Sigmoid colon (tissue), 7 donors: Measurements from ENCODE around the gene PREX1. TPM values are rescaled to one million over a fixed set of nuclear protein-coding genes. Genes with fewer than 3 reads are reported as not detected.

Source experiments
- DNase-seq: peaks from one replicate; pipeline ENCODE4 v3.0.0-alpha.2; 2019
- H3K27ac ChIP-seq, 4 donors: fragments of 200-600 bp; sonication (generic); one replicate each; pipeline ENCODE4 v1.5.1; 2016 to 2019; ENCODE audit warnings: mild to moderate bottlenecking in 1 of 4
- H3K27me3 ChIP-seq, 3 donors: fragments of 200-600 bp; sonication (generic); one replicate each; pipeline ENCODE4 v1.5.1; 2019; ENCODE audit warnings: mild to moderate bottlenecking in 1 of 3
- H3K36me3 ChIP-seq, 4 donors: fragments of 200-600 bp; sonication (generic); one replicate each; pipeline ENCODE4 v1.5.1; 2016 to 2019
- H3K4me1 ChIP-seq, 4 donors: fragments of 200-600 bp; sonication (generic); one replicate each; pipeline ENCODE4 v1.5.1; 2017 to 2019
- H3K4me3 ChIP-seq, 4 donors: fragments of 200-600 bp; sonication (generic); one replicate each; pipeline ENCODE4 v1.5.1; 2017 to 2019; ENCODE audit warnings: mild to moderate bottlenecking in 2 of 4, moderate library complexity in 1 of 4
- H3K9me3 ChIP-seq, 4 donors: fragments of 200-600 bp in 3 of 4; sonication (generic) in 3 of 4; one replicate each; pipeline versions ENCODE4 v1.5.1 to v1.6.1; 2013 to 2019
- CTCF ChIP-seq, 4 experiments: fragments of 450-650 bp in 3 of 4; fragments of 200-600 bp in 1 of 4; IDR thresholded peaks; one replicate each; pipeline ENCODE4 v1.5.1; 2016 to 2019; ENCODE audit warnings: antibody characterized with exemption in 4 of 4, mild to moderate bottlenecking in 3 of 4, moderate library complexity in 2 of 4
- EP300 ChIP-seq, 4 donors: sonication (generic); formaldehyde crosslinking; IDR thresholded peaks; one replicate each; pipeline ENCODE4 v1.6.1; 2017; ENCODE audit warnings: antibody characterized with exemption in 4 of 4
- POLR2A ChIP-seq, 2 donors: fragments of 450-650 bp; IDR thresholded peaks; one replicate each; pipeline ENCODE4 v1.6.1; 2016; ENCODE audit warnings: antibody characterized with exemption in 2 of 2, mild to moderate bottlenecking in 2 of 2, moderate library complexity in 2 of 2
- POLR2AphosphoS5 ChIP-seq, 4 donors: sonication (generic); formaldehyde crosslinking; IDR thresholded peaks; one replicate each; pipeline ENCODE4 v1.6.1; 2017; ENCODE audit warnings: antibody characterized with exemption in 4 of 4
- WGBS, 2 donors: extraction: QIAGEN DNeasy Blood & Tissue Kit; methylation state at CpG; one replicate each; pipeline ENCODE4 v1.1.7; 2013; 5-methylcytosine and 5-hydroxymethylcytosine counted together
- intact Hi-C: fragments of 100-400 bp; cut with DNase I; formaldehyde crosslinking; loops from one replicate; pipeline ENCODE4 v1.15.1; 2023
- polyA plus RNA-seq, 3 donors: library from polyadenylated mRNA; stranded (reverse); fragments of 200-250 nt; gene quantifications; one replicate each; pipeline ENCODE4 v1.2.3, GENCODE V29; 2013
- total RNA-seq, 4 donors: library from RNA; depleted of rRNA; stranded (reverse); fragments of >200 nt; gene quantifications; one replicate each; pipeline ENCODE4 v1.1.0, GENCODE V29; 2016
- donor health status: healthy with polysubstance abuse.
- donor health status: Bipolar disorder and iron deficiency.
- donor health status: healthy.

Gene PREX1
- total and polyA plus RNA-seq, 7 donors: 5.4 to 22.9 (median 15.5) TPM

GRCh38 chr20:48714764-48715163, 113.0 kb downstream of the PREX1 start:
- TF ChIP-seq POLR2AphosphoS5 (IDR thresholded peaks at IDR 0.05) (no peak), CTCF (IDR thresholded peaks at IDR 0.05) (no peak), EP300 (IDR thresholded peaks at IDR 0.05) (no peak), POLR2A (IDR thresholded peaks at IDR 0.05) (no peak)
- 96 to 97% methylated on average over 4 of the region's 4 CpGs for WGBS, 2 donors

GRCh38 chr20:48711696-48712464, 115.9 kb downstream of the PREX1 start:
- H3K4me1 ChIP-seq: peaks cover 0 to 3% (median 0%) of the 10 kb centered on the region in 4 donors
- H3K27me3 ChIP-seq: no peaks in the 10 kb centered on the region
- TF ChIP-seq POLR2A (IDR thresholded peaks at IDR 0.05) (no peak), EP300 (IDR thresholded peaks at IDR 0.05) (no peak), POLR2AphosphoS5 (IDR thresholded peaks at IDR 0.05) (no peak), CTCF (IDR thresholded peaks at IDR 0.05) (no peak)
- no peak overlapping the region for H3K4me3 ChIP-seq
- intact Hi-C loops: no loop called here
- H3K36me3 ChIP-seq: no peaks in the 10 kb centered on the region
- H3K27ac ChIP-seq: no peak overlapping the region
- no peaks in the 10 kb centered on the region for H3K9me3 ChIP-seq
- peak; percentile 27 for DNase-seq
- WGBS, 2 donors: 91 to 92% methylated on average over 10 of the region's 10 CpGs

More at GRCh38 chr20:48714764-48715163, 113.0 kb downstream of the PREX1 start:
- intact Hi-C loops: no loop called here
- Histone ChIP-seq H3K9me3 (peaks cover 0 to 3% (median 0%) of the 10 kb centered on the region in 4 donors), H3K27me3 (no peaks in the 10 kb centered on the region), H3K36me3 (no peaks in the 10 kb centered on the region), H3K4me1 (no peaks in the 10 kb centered on the region), H3K27ac (no peak overlapping the region), H3K4me3 (no peak overlapping the region)
- no peak for DNase-seq

- no peak for DNase-seq
- TF ChIP-seq CTCF (IDR thresholded peaks at IDR 0.05) (no peak), EP300 (IDR thresholded peaks at IDR 0.05) (no peak), POLR2AphosphoS5 (IDR thresholded peaks at IDR 0.05) (no peak), POLR2A (IDR thresholded peaks at IDR 0.05) (no peak)
- H3K9me3 ChIP-seq: no peaks in the 10 kb centered on the region
- WGBS, 2 donors: 76 to 92% methylated on average over 4 of the region's 4 CpGs
- peaks cover 0 to 5% (median 0%) of the 10 kb centered on the region in 4 donors for H3K4me1 ChIP-seq
- no peak overlapping the region for H3K4me3 ChIP-seq
- H3K27ac ChIP-seq: no peak overlapping the region
- intact Hi-C loops: no loop called here
- H3K36me3 ChIP-seq: no peaks in the 10 kb centered on the region
- H3K27me3 ChIP-seq: no peaks in the 10 kb centered on the region
Measured at GRCh38 chr20:48711044-48711428, 116.8 kb downstream of the PREX1 start.

- DNase-seq: peak; percentile 35
- H3K4me1 ChIP-seq: peaks cover 0 to 5% (median 0%) of the 10 kb centered on the region in 4 donors
- intact Hi-C loops: no loop called here
- no peaks in the 10 kb centered on the region for H3K36me3 ChIP-seq
- H3K27ac ChIP-seq: no peak overlapping the region
- WGBS, 2 donors: 91 to 95% methylated on average over 15 of the region's 15 CpGs
- TF ChIP-seq POLR2AphosphoS5 (IDR thresholded peaks at IDR 0.05): no peak
- TF ChIP-seq CTCF (IDR thresholded peaks at IDR 0.05): no peak
- TF ChIP-seq EP300 (IDR thresholded peaks at IDR 0.05): no peak
- no peak for TF ChIP-seq POLR2A (IDR thresholded peaks at IDR 0.05)
- no peaks in the 10 kb centered on the region for H3K27me3 ChIP-seq
- H3K4me3 ChIP-seq: no peak overlapping the region
- no peaks in the 10 kb centered on the region for H3K9me3 ChIP-seq
Measured at GRCh38 chr20:48710341-48711043, 117.3 kb downstream of the PREX1 start.
